IPS-NIHi7 (cell line): ENCODE measurements around the gene ARMS2.

Source experiments
- DNase-seq: peaks from one replicate; pipeline ENCODE4 v3.0.0; 2012; ENCODE audit warnings: mixed read lengths; ENCODE audit errors: extremely low spot score

ARMS2 gene, protein sequence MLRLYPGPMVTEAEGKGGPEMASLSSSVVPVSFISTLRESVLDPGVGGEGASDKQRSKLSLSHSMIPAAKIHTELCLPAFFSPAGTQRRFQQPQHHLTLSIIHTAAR

DNA sequence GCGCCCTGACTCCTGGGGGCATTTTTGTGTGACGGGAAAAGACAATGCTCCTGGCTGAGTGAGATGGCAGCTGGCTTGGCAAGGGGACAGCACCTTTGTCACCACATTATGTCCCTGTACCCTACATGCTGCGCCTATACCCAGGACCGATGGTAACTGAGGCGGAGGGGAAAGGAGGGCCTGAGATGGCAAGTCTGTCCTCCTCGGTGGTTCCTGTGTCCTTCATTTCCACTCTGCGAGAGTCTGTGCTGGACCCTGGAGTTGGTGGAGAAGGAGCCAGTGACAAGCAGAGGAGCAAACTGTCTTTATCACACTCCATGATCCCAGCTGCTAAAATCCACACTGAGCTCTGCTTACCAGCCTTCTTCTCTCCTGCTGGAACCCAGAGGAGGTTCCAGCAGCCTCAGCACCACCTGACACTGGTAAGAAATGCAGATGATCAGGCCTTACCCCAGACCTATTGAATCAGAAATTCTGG, at the start of gene ARMS2:
TSS of gene ARMS2 (plus strand) at position 51 of the 478 bp plus-strand sequence. CDS start at position 126, 75 bp downstream.
- DNase-seq, result no peak

- DNase-seq, result no peak
Measured at GRCh38 chr10:122407375-122408125, 46.9 kb upstream of the ARMS2 start.

DNA sequence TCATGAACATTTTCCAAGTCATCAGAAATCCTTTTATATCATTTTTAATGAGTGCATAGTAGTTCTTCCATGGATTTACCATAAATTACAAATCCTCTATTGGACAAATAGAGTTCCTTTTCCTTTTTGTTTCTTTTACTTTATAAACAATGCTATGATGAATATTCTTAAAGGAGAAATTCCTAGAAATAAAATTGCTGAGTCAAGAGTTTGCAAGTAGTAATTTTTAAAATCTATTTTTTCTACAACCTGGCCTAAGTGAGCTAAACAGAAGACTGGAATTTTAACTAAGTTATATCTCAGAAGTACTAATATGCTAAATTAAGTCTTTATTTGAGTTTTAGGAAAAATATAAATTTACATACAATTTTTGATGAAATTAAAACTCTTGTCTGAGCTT, 41.1 kb upstream of the ARMS2 start:
- DNase-seq, result no peak

DNA sequence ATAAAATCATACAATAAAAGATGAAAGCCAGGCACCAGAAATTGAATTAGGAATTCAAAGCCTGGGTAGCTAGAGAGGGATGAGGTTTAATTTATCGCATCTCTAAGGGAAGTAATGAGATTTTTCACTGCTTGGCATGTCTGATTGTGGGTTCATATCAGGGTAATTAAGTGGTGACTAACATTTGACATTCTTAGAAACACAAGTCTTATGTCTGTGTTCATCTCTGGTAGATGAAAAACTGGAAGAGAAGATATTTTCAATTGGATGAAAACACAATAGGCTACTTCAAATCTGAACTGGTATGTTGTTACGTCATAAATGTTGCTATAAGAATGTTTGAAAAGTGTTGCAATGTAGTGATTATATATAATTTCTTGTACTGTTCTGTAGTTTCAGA, 36.8 kb upstream of the ARMS2 start:
- no peak for DNase-seq

DNA sequence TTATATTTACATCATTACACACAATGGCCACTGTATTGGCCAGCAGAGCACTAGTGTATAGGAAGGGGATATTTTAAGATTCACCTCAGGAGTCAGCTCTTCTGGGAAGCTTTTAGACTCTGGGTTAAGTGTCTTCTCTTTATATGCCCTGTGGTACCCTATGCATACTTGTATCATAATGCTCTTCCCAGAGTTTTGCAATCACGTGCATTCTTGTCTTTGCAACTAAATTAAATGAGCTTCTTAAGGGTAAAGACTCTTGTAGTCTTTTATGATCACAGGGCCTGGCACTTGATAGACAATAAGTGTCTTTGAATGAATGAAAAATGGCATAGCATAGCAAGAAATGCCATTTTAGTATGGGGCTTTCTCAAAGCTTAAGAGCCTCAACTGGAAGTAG, 35.4 kb upstream of the ARMS2 start:
- DNase-seq, result no peak

GRCh38 chr10:122419876-122420623, 34.4 kb upstream of the ARMS2 start:
- DNase-seq, result no peak

DNA sequence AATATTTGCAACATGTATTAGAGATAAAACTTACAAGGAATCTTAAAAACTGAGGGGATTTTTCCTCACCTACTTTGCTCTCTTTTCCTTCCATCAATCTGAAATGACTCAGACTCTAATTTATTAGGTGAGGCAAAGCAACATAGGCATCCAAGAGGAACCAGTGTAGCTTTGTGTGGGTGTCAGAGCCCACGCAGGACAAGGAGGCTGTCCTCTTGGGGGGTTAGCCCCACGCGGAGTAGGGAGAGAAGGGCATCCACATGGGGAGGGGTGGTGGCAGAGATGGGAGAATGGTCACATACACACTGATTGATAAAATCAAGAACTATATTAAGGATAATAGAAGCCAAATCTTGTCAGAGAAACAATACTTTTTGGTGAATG, 33.8 kb upstream of the ARMS2 start:
- DNase-seq, result no peak

DNA sequence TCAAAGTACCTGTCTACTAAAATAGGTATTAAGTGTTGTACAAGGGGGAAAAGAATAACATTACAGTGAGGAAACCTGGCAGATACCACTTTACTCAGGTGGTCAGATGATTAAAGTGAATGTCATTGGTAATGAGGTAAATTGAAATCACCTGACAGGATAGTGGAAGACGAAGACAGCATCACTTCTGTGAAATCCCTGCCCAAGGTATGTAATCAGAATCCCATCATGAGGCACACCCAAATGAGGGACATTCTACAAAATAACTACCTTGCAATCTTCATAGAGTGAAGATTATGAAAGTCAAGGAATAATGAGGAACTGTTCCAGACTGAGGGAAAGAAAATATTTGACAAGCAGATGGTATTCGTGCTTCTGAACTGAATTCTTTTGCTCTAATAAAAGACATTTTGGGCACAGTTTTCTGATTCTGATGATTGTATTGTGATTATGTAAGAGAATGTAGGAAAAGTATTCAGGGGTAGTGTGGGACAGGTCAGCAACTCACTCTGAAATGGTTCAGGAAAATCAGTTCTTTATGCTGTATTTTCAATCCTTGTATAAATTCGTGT, 33.3 kb upstream of the ARMS2 start:
- DNase-seq, result no peak

DNA sequence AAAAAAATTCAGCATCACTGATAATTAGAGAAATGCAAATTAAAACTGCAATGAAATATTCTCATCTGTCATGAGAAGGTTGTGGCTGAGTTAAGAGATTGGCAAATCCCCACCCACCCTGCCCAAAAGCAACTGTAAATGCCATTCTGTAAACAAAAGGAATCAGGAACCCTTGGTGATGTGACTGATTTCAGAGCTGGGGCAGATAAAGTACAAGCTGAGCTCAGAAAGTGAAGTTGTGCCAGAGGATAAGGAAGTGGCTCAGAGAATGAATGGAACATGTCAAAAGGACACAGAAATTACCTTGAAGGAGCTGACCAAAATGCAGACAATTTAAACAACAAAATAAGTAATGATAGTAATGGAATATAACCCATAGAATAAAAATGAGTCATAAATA, 32.7 kb upstream of the ARMS2 start:
- no peak for DNase-seq

- DNase-seq, result no peak
Measured at GRCh38 chr10:122422266-122422989, 32.0 kb upstream of the ARMS2 start.

DNA sequence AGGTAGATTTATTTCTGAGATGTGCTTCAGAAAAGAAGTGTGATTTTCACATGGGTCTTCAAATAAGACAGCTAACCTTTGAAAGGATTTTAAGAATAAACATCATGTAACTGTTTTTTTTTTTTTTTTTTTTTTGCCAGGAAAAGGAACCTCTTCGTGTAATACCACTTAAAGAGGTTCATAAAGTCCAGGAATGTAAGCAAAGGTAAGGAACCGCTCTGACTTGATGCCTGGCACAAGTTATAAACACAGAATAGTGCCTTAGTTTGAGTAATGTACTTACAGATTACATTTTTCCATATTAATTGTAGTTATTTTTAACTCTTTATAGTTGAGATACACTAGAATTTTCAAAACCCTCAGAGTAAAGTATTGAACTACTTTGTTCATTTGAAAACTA, 30.4 kb upstream of the ARMS2 start:
- no peak for DNase-seq

- DNase-seq, result no peak
Measured at GRCh38 chr10:122426829-122427228, 27.6 kb upstream of the ARMS2 start.

DNA sequence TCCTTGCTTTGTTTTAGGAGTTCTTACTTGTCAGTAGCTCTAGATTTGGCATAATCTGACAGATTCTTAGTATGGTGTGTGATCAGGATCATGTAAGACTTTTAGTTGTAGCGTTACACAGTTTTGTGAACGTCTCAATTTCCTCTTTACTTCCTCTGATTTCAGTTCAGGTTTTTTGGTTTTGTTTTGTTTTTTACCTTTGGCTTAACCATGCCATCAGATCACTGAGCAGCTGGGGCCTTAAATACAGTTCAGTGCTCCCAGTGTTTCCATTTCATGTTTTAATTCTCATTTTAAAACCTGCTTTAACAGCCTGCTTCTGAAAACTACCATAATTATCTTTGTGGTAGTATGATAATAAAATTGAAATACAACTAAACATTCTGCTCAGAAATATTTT, 27.2 kb upstream of the ARMS2 start:
- no peak for DNase-seq

- no peak for DNase-seq
Measured at GRCh38 chr10:122435212-122435827, 19.1 kb upstream of the ARMS2 start.

DNA sequence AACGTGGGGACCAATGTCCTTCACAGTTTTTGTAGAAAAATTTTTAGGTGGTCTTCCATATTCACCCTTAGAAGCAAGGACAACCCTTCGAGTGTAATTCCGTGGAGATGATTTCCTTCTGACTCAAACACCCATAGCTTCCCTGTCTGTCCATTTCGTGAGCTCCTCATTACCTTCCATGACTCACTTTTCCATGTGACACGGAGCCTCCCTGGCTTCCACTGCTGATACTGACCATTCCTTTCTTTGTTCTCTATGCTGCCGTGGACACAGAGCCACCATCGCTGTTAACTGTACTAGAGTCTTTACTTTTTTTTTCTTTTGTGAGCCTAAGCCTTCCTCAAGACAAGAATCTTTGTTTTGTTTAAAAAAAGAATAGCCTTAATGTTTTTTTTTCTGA, 12.5 kb upstream of the ARMS2 start:
- DNase-seq, result no peak

DNA sequence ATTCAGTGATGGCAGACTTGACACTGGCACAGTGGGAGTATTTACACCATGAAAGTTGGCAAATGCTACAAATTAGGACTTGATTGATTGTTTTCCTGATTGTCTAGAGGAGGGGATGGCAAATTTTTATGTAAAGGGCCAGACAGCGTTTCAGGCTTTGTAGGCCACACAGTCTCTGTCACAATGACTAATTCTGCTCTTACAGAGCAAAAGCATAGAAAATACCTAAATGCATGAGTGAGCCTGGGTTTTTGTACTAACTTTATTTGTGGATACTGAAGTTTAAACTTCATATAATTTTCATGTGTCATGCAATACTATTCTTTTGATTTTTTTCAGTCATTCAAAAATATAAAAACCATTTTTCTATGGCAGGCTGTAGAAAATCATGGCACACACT, 9.0 kb upstream of the ARMS2 start:
- no peak for DNase-seq

GRCh38 chr10:122445904-122446303, 8.5 kb upstream of the ARMS2 start:
- DNase-seq, result no peak

DNA sequence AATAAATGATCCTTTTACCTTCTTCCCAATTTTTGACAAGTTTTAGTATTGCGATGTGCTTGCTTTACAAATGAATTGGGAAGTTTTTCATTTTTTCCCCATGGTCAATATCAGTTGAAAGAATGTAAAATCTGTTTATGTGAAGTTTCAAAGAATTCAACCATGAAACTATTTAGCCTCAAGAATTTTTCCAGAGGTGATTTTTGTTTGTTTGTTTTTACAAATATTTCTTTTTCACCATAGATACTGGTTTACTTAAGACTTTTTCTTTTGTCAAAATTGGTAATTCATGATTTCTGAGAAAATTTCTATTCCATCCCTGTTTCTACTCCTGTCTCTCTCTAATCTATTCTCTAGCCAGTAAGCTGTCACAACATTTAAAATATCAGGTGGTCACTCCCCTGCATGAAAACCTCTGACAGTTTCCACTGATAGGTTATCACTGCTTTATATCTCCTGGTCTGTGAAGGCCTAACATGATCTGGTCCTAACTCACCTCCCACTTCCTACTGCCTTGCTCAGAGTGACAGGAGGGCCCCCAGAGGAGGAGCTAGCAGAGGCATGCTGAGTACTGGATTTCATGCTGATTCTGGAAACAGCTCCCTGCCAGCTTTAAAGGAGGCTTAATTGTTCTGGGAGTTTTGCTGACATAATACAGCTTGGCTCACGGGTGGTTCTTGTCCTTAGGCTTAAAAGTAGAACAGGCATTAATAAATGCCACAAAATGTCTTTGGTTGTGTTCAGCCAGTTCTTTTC, 7.6 kb upstream of the ARMS2 start:
- DNase-seq, result peak; percentile 46

DNA sequence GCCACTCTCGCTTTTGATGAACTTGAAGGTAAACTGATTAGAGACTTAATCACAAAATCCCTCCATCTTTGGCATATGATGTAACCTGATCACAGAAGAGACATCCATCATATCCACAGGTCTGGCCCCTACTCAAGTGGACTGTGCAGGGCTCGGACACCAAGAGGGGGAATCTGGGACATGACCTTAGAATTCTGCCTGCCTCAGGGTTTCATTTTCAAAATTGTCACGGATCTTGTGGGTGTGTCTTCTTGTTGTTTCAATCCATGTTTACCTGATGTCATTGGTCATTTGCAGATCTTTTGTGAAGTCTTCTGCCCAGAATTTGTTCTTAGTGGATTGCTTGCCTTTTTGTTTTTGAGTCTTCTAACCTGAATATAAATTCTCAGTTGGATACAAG, 5.9 kb upstream of the ARMS2 start:
- no peak for DNase-seq

DNA sequence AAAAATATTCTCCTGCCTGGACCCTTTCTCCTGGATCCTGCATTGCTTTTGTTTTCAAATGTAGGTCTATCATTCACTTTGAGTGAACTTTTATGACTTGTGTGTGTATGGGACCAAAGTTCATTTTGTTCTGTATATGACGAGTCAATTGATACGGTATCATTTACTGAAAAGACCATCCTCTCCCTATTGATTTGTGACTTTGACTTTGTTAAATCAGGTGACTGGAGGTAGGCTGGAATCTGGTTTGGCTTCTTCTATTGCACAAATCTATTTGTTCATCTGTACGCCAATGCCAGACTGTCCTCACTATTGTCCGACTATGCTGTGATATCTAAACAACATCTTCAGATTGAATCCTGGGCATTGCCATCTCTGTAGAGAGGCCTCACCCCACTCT, 5.3 kb upstream of the ARMS2 start:
- no peak for DNase-seq
